HG03432 (cell line): ENCODE results near the gene KNDC1.
"Not testable (repeated sequence)": the region's sequence is repeated elsewhere in the genome, so short reads cannot be mapped to it uniquely, and the experiment has no call there.

ENCODE experiments used
- ATAC-seq: cut with Tn5 transposase; IDR thresholded peaks from one replicate; pipeline ENCODE4 v1.9.1; 2021; ENCODE audit warnings: mild to moderate bottlenecking, moderate library complexity; ENCODE audit not compliant: unreplicated experiment

Gene KNDC1

GRCh38 chr10:133126431-133127290 is 33.4 kb upstream of the KNDC1 start:
- ATAC-seq: no peak

GRCh38 chr10:133127291-133128125 is 32.5 kb upstream of the KNDC1 start:
- ATAC-seq: no peak

GRCh38 chr10:133128126-133129070 is 31.6 kb upstream of the KNDC1 start:
- ATAC-seq: no peak

- no peak for ATAC-seq
Measured at GRCh38 chr10:133129071-133129858, 30.8 kb upstream of the KNDC1 start.

- ATAC-seq: no peak
Measured at GRCh38 chr10:133129859-133130495, 30.0 kb upstream of the KNDC1 start.

GRCh38 chr10:133130602-133131001 is 29.4 kb upstream of the KNDC1 start:
- ATAC-seq: no peak

- ATAC-seq: no peak
Measured at GRCh38 chr10:133131053-133131452, 29.0 kb upstream of the KNDC1 start.

GRCh38 chr10:133131734-133132472 is 28.1 kb upstream of the KNDC1 start:
- no peak for ATAC-seq

GRCh38 chr10:133132473-133133291 is 27.3 kb upstream of the KNDC1 start:
- no peak for ATAC-seq

- no peak for ATAC-seq
Measured at GRCh38 chr10:133133471-133134231, 26.4 kb upstream of the KNDC1 start.

GRCh38 chr10:133134411-133135115 is 25.5 kb upstream of the KNDC1 start:
- ATAC-seq: no peak

- no peak for ATAC-seq
Measured at GRCh38 chr10:133135116-133135465, 24.9 kb upstream of the KNDC1 start.

- not testable (repeated sequence) for ATAC-seq
Measured at GRCh38 chr10:133137486-133138145, 22.4 kb upstream of the KNDC1 start.

GRCh38 chr10:133139551-133140065 is 20.4 kb upstream of the KNDC1 start:
- ATAC-seq: no peak

GRCh38 chr10:133140417-133141143 is 19.4 kb upstream of the KNDC1 start:
- ATAC-seq: no peak
